GM19324 (cell line): ENCODE results near the gene SIVA1.

Experiments
- ATAC-seq: cut with Tn5 transposase; IDR thresholded peaks from one replicate; pipeline ENCODE4 v1.9.1; 2021; ENCODE audit warnings: mild to moderate bottlenecking, moderate library complexity; ENCODE audit not compliant: unreplicated experiment, low FRiP score

Gene SIVA1

GRCh38 chr14:104782086-104782807 lies 29.3 kb downstream of the SIVA1 start:
- ATAC-seq: no peak

- ATAC-seq: no peak
Observed at GRCh38 chr14:104782808-104783139, 29.8 kb downstream of the SIVA1 start.

GRCh38 chr14:104783484-104784217 lies 30.7 kb downstream of the SIVA1 start:
- no peak for ATAC-seq

GRCh38 chr14:104784218-104784568 lies 31.2 kb downstream of the SIVA1 start:
- ATAC-seq: no peak

- no peak for ATAC-seq
Observed at GRCh38 chr14:104784846-104785707, 32.1 kb downstream of the SIVA1 start.

GRCh38 chr14:104785708-104786080 lies 32.7 kb downstream of the SIVA1 start:
- ATAC-seq: no peak

- ATAC-seq: no peak
Observed at GRCh38 chr14:104786091-104786586, 33.2 kb downstream of the SIVA1 start.

GRCh38 chr14:104786726-104787675 lies 34.1 kb downstream of the SIVA1 start:
- ATAC-seq: no peak

- no peak for ATAC-seq
Observed at GRCh38 chr14:104787736-104788135, 34.8 kb downstream of the SIVA1 start.

- ATAC-seq: no peak
Observed at GRCh38 chr14:104788161-104788818, 35.3 kb downstream of the SIVA1 start.

GRCh38 chr14:104788873-104789663 lies 36.1 kb downstream of the SIVA1 start:
- no peak for ATAC-seq

GRCh38 chr14:104789752-104790743 lies 37.1 kb downstream of the SIVA1 start:
- no peak for ATAC-seq

- ATAC-seq: no peak
Observed at GRCh38 chr14:104791425-104791824, 38.5 kb downstream of the SIVA1 start.

GRCh38 chr14:104792101-104792884 lies 39.3 kb downstream of the SIVA1 start:
- no peak for ATAC-seq

GRCh38 chr14:104792945-104793702 lies 40.2 kb downstream of the SIVA1 start:
- no peak for ATAC-seq

- ATAC-seq: no peak
Observed at GRCh38 chr14:104793703-104793959, 40.7 kb downstream of the SIVA1 start.
